ENCODE data around the gene RGL1.

DNA sequence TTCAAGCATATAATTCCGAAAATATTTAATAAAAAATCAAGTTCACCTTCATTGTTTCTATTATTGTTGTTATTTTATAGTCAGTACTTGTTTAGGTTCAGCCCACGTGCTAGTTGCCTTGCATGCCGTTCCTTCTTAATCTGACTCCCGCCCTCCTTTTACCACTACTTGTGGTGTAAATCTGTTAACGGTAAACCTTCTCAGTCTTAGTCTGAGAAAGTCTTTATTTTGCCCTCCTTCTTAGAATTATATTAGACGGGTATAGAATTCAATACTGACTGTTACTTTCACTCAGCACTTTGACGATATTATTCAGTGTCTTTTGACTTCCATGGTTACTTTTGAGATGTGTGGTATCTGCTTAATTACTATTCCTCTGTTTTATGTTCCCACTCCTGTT is 104.8 kb downstream of the RGL1 start:
- TF ChIP-seq, protein P1, sequence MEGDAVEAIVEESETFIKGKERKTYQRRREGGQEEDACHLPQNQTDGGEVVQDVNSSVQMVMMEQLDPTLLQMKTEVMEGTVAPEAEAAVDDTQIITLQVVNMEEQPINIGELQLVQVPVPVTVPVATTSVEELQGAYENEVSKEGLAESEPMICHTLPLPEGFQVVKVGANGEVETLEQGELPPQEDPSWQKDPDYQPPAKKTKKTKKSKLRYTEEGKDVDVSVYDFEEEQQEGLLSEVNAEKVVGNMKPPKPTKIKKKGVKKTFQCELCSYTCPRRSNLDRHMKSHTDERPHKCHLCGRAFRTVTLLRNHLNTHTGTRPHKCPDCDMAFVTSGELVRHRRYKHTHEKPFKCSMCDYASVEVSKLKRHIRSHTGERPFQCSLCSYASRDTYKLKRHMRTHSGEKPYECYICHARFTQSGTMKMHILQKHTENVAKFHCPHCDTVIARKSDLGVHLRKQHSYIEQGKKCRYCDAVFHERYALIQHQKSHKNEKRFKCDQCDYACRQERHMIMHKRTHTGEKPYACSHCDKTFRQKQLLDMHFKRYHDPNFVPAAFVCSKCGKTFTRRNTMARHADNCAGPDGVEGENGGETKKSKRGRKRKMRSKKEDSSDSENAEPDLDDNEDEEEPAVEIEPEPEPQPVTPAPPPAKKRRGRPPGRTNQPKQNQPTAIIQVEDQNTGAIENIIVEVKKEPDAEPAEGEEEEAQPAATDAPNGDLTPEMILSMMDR (IDR thresholded peaks at IDR 0.05): no peak
- no peak for TF ChIP-seq EZH2 (IDR thresholded peaks at IDR 0.05)
- no peak for TF ChIP-seq EZH2phosphoT487 (IDR thresholded peaks at IDR 0.05)
